ENCODE results near the gene EFNA3.

Gene EFNA3

GRCh38 chr1:155084722-155085503 lies 6.3 kb downstream of the EFNA3 start (continued):
- TF ChIP-seq, protein P1, sequence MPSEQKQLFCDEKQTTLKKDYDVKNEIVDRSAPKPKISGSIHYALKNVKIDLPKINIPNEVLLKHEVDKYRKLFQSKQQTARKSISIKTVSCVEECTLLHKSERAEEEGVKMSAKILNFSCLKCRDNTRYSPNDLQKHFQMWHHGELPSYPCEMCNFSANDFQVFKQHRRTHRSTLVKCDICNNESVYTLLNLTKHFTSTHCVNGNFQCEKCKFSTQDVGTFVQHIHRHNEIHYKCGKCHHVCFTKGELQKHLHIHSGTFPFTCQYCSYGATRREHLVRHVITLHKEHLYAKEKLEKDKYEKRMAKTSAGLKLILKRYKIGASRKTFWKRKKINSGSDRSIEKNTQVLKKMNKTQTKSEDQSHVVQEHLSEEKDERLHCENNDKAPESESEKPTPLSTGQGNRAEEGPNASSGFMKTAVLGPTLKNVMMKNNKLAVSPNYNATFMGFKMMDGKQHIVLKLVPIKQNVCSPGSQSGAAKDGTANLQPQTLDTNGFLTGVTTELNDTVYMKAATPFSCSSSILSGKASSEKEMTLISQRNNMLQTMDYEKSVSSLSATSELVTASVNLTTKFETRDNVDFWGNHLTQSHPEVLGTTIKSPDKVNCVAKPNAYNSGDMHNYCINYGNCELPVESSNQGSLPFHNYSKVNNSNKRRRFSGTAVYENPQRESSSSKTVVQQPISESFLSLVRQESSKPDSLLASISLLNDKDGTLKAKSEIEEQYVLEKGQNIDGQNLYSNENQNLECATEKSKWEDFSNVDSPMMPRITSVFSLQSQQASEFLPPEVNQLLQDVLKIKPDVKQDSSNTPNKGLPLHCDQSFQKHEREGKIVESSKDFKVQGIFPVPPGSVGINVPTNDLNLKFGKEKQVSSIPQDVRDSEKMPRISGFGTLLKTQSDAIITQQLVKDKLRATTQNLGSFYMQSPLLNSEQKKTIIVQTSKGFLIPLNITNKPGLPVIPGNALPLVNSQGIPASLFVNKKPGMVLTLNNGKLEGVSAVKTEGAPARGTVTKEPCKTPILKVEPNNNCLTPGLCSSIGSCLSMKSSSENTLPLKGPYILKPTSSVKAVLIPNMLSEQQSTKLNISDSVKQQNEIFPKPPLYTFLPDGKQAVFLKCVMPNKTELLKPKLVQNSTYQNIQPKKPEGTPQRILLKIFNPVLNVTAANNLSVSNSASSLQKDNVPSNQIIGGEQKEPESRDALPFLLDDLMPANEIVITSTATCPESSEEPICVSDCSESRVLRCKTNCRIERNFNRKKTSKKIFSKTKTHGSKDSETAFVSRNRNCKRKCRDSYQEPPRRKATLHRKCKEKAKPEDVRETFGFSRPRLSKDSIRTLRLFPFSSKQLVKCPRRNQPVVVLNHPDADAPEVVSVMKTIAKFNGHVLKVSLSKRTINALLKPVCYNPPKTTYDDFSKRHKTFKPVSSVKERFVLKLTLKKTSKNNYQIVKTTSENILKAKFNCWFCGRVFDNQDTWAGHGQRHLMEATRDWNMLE (tag by site-specific recombination; conservative IDR thresholded peaks at IDR 0.05; ENCODE audit: low read depth), result no peak
- TF ChIP-seq ZBTB20 (tag by site-specific recombination; IDR thresholded peaks at IDR 0.05) (peak; percentile 76), ZNF473 (tag by site-specific recombination; IDR thresholded peaks at IDR 0.05) (no peak), ATF2 (tag by site-specific recombination; IDR thresholded peaks at IDR 0.05; ENCODE audit: low read depth) (no peak), ZNF596 (tag by site-specific recombination; IDR thresholded peaks at IDR 0.05) (no peak), ZFP37 (tag by site-specific recombination; IDR thresholded peaks at IDR 0.05) (0 out of 2 replicates have a peak, but pooled peaks have one; percentile 2), ZNF777 (tag by site-specific recombination; IDR thresholded peaks at IDR 0.05; ENCODE audit: borderline replicate concordance) (no peak), ZNF266 (tag by site-specific recombination; IDR thresholded peaks at IDR 0.05; ENCODE audit: low read depth) (no peak), ZFP69B (tag by site-specific recombination; IDR thresholded peaks at IDR 0.05) (peak; percentile 91), ZNF664 (tag by site-specific recombination; IDR thresholded peaks at IDR 0.05) (no peak), SP3 (tag by site-specific recombination; IDR thresholded peaks at IDR 0.05) (peak; percentile 82), ZNF112 (tag by site-specific recombination; IDR thresholded peaks at IDR 0.05) (no peak), ZNF701 (tag by site-specific recombination; IDR thresholded peaks at IDR 0.05) (no peak), ZNF133 (tag by site-specific recombination; IDR thresholded peaks at IDR 0.05) (no peak), ZNF132 (tag by site-specific recombination; IDR thresholded peaks at IDR 0.05; ENCODE audit: borderline replicate concordance) (no peak), ZBTB7A (tag by site-specific recombination; IDR thresholded peaks at IDR 0.05; ENCODE audit: low read depth) (no peak), ZNF324 (tag by site-specific recombination; IDR thresholded peaks at IDR 0.05) (peak; percentile 94), ZNF404 (tag by site-specific recombination; IDR thresholded peaks at IDR 0.05) (no peak), ZNF585B (tag by site-specific recombination; IDR thresholded peaks at IDR 0.05) (no peak), ZBTB8A (tag by site-specific recombination; IDR thresholded peaks at IDR 0.05) (peak; percentile 86), ZNF302 (tag by site-specific recombination; IDR thresholded peaks at IDR 0.05; ENCODE audit: low read depth) (no peak), IKZF3 (tag by site-specific recombination; IDR thresholded peaks at IDR 0.05) (peak; percentile 98), AEBP2 (tag by site-specific recombination; IDR thresholded peaks at IDR 0.05; ENCODE audit: borderline replicate concordance) (no peak)
- TF ChIP-seq, protein P2, sequence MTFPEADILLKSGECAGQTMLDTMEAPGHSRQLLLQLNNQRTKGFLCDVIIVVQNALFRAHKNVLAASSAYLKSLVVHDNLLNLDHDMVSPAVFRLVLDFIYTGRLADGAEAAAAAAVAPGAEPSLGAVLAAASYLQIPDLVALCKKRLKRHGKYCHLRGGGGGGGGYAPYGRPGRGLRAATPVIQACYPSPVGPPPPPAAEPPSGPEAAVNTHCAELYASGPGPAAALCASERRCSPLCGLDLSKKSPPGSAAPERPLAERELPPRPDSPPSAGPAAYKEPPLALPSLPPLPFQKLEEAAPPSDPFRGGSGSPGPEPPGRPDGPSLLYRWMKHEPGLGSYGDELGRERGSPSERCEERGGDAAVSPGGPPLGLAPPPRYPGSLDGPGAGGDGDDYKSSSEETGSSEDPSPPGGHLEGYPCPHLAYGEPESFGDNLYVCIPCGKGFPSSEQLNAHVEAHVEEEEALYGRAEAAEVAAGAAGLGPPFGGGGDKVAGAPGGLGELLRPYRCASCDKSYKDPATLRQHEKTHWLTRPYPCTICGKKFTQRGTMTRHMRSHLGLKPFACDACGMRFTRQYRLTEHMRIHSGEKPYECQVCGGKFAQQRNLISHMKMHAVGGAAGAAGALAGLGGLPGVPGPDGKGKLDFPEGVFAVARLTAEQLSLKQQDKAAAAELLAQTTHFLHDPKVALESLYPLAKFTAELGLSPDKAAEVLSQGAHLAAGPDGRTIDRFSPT (tag by site-specific recombination; IDR thresholded peaks at IDR 0.05), result peak; percentile 86
- TF ChIP-seq, protein P3, sequence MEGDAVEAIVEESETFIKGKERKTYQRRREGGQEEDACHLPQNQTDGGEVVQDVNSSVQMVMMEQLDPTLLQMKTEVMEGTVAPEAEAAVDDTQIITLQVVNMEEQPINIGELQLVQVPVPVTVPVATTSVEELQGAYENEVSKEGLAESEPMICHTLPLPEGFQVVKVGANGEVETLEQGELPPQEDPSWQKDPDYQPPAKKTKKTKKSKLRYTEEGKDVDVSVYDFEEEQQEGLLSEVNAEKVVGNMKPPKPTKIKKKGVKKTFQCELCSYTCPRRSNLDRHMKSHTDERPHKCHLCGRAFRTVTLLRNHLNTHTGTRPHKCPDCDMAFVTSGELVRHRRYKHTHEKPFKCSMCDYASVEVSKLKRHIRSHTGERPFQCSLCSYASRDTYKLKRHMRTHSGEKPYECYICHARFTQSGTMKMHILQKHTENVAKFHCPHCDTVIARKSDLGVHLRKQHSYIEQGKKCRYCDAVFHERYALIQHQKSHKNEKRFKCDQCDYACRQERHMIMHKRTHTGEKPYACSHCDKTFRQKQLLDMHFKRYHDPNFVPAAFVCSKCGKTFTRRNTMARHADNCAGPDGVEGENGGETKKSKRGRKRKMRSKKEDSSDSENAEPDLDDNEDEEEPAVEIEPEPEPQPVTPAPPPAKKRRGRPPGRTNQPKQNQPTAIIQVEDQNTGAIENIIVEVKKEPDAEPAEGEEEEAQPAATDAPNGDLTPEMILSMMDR (tag by site-specific recombination; IDR thresholded peaks at IDR 0.05), result peak; percentile 97
- TF ChIP-seq, protein P4, sequence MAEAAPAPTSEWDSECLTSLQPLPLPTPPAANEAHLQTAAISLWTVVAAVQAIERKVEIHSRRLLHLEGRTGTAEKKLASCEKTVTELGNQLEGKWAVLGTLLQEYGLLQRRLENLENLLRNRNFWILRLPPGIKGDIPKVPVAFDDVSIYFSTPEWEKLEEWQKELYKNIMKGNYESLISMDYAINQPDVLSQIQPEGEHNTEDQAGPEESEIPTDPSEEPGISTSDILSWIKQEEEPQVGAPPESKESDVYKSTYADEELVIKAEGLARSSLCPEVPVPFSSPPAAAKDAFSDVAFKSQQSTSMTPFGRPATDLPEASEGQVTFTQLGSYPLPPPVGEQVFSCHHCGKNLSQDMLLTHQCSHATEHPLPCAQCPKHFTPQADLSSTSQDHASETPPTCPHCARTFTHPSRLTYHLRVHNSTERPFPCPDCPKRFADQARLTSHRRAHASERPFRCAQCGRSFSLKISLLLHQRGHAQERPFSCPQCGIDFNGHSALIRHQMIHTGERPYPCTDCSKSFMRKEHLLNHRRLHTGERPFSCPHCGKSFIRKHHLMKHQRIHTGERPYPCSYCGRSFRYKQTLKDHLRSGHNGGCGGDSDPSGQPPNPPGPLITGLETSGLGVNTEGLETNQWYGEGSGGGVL (tag by site-specific recombination; IDR thresholded peaks at IDR 0.05), result 0 out of 2 replicates have a peak, but pooled peaks have one; percentile 11

All from HEK293 (cell line).